Measurements from ENCODE around the gene KRTAP2-2.
"Not testable (repeated sequence)": the region's sequence is repeated elsewhere in the genome, so short reads cannot be mapped to it uniquely, and the experiment has no call there.

Gene KRTAP2-2

DNA sequence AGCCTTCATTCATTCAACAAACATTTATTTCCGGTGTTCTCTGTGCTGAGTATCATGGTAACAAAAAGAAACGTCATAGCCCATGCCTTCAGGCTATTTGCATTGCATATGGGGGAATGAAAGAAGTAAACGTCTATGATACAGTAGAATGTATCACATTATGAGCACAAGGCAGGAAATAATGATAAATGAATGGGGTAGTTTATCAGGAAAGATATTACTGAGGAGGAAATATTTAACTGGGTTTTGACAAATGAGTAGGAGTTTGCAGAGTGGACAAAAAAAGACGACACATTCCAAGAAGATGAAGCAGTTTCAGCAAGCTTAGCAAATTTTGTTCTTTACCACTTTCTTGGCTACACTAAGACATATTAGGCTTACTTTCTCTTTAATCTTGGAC is 27.6 kb upstream of the KRTAP2-2 start:
- no peak for FAIRE-seq

DNA sequence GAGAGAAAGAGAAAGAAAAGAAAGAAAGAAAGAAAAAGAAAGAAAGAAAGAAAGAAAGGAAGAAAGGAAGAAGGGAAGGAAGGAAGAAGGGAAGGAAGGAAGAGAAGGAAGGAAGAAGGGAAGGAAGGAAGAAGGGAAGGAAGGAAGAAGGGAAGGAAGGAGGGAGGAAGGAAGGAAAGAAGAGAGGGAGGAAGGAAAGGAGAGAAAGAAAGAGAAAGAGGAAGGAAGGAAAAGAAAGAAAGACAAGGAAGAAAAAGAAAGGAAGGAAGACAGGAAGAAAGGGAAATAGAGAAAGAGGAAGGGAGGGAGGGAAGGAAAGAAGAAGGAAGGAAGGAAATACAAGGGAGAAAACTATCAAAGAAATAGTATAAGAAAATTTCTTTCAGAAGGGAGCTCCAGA is 21.8 kb upstream of the KRTAP2-2 start:
- TF ChIP-seq POLR2A (IDR thresholded peaks at IDR 0.05; ENCODE audit: low read depth, low read length), result no peak
- TF ChIP-seq SPI1 (IDR thresholded peaks at IDR 0.05; ENCODE audit: low read depth, low read length), result no peak
- no peak for TF ChIP-seq PAX5 (IDR thresholded peaks at IDR 0.05; ENCODE audit: insufficient read depth, low read length, severe bottlenecking)
- TF ChIP-seq POLR2AphosphoS5 (IDR thresholded peaks at IDR 0.05; ENCODE audit: low read depth, low read length), result no peak
- TF ChIP-seq POU2F2 (IDR thresholded peaks at IDR 0.05; ENCODE audit: low read depth, low read length), result no peak
- TF ChIP-seq TAF1 (IDR thresholded peaks at IDR 0.05; ENCODE audit: low read depth, low read length), result no peak
- no peak for FAIRE-seq

More for the DNA sequence above, 27.6 kb upstream of the KRTAP2-2 start:
- TF ChIP-seq SPI1 (IDR thresholded peaks at IDR 0.05; ENCODE audit: low read depth, low read length) (no peak), POLR2AphosphoS5 (IDR thresholded peaks at IDR 0.05; ENCODE audit: low read depth, low read length) (no peak), POLR2A (IDR thresholded peaks at IDR 0.05; ENCODE audit: low read depth, low read length) (no peak), TAF1 (IDR thresholded peaks at IDR 0.05; ENCODE audit: low read depth, low read length) (no peak), PAX5 (IDR thresholded peaks at IDR 0.05; ENCODE audit: insufficient read depth, low read length, severe bottlenecking) (no peak), POU2F2 (IDR thresholded peaks at IDR 0.05; ENCODE audit: low read depth, low read length) (no peak)
- no peak for DNase-seq (ENCODE audit: insufficient read length, low spot score)

DNA sequence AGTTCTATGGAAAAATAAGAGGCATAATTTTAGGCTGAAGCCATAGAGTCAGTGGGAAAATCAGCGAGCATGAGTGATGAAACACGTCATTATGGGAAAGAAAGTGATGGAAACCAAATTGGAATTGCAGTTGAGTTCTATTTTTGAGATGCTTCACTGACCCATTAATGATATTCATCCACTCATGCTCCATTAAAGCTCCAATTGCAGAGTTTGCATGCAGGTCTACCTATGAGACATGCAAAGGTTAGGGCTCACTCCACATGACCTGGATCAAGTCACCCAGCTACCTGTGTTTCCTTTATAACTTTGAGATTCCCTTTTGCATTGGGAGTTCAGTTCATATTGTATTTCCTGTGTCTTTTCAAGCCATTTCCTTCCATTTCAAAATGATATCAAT is 18.6 kb upstream of the KRTAP2-2 start:
- no peak for TF ChIP-seq POLR2AphosphoS5 (IDR thresholded peaks at IDR 0.05; ENCODE audit: low read depth, low read length)
- TF ChIP-seq SPI1 (IDR thresholded peaks at IDR 0.05; ENCODE audit: low read depth, low read length), result no peak
- TF ChIP-seq PAX5 (IDR thresholded peaks at IDR 0.05; ENCODE audit: insufficient read depth, low read length, severe bottlenecking), result no peak
- TF ChIP-seq TAF1 (IDR thresholded peaks at IDR 0.05; ENCODE audit: low read depth, low read length), result no peak
- TF ChIP-seq POLR2A (IDR thresholded peaks at IDR 0.05; ENCODE audit: low read depth, low read length), result no peak
- no peak for TF ChIP-seq POU2F2 (IDR thresholded peaks at IDR 0.05; ENCODE audit: low read depth, low read length)
- DNase-seq (ENCODE audit: insufficient read length, low spot score) (no peak), FAIRE-seq (no peak)

More for the DNA sequence above, 21.8 kb upstream of the KRTAP2-2 start:
- DNase-seq (ENCODE audit: insufficient read length, low spot score), result no peak

DNA sequence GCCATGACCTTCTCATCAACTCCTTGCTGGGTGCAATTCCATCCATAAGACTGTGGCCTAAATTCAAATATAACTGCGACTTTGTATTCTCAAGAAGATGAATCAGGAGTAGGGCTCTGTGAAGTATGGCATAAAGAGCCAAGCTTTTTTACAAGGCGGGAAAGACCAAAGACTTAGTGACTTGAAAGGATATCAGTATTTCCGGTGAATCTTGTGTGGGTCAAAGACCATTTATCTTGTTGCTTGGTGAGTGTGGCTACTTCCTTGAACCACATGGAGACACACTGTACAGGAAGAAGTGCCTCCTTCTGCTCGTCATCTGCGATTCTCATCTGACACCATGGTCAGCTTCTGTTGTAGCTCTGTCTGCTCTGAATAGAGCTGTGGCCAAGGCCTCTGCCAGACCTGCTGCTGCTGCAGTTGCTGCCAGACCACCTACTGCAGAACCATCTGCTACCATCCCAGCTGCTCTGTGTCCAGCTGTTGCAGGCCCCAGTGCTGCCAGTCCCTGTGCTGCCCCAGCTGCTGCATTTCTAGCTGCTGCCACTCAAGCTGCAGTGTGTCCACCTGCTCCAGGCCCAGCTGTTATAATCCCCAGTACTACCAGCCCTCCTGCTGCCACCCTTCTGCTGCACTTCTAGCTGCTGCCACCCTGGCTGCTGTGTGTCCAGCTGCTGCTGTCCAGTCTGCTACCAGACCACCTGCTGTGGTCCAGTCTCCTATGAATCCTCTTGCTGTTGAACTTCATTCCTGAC is 16.8 kb upstream of the KRTAP2-2 start:
- DNase-seq (ENCODE audit: insufficient read length, low spot score) (no peak), FAIRE-seq (no peak)
- TF ChIP-seq PAX5 (IDR thresholded peaks at IDR 0.05; ENCODE audit: insufficient read depth, low read length, severe bottlenecking), result no peak
- no peak for TF ChIP-seq SPI1 (IDR thresholded peaks at IDR 0.05; ENCODE audit: low read depth, low read length)
- no peak for TF ChIP-seq POU2F2 (IDR thresholded peaks at IDR 0.05; ENCODE audit: low read depth, low read length)
- no peak for TF ChIP-seq POLR2AphosphoS5 (IDR thresholded peaks at IDR 0.05; ENCODE audit: low read depth, low read length)
- TF ChIP-seq POLR2A (IDR thresholded peaks at IDR 0.05; ENCODE audit: low read depth, low read length), result no peak
- TF ChIP-seq TAF1 (IDR thresholded peaks at IDR 0.05; ENCODE audit: low read depth, low read length), result no peak

DNA sequence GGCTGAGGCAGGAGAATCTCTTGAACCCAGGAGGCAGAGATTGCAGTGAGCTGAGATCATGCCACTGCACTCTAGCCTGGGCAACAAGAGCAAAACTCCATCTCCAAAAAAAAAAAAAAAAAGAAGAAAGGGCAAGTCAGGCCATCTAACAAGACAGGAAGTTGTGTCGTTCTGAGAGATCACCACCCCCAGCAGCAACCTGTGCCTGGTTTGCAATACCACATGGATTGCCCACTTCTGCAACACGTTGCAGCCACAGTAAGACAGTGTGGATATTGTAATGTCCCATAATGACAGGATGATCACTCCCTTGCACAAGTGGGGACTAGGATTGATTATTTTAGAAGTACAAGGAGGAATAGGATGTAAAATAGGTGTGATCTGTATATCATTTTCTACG is 14.0 kb upstream of the KRTAP2-2 start:
- FAIRE-seq, result no peak
- TF ChIP-seq POU2F2 (IDR thresholded peaks at IDR 0.05; ENCODE audit: low read depth, low read length), result no peak
- TF ChIP-seq SPI1 (IDR thresholded peaks at IDR 0.05; ENCODE audit: low read depth, low read length), result no peak
- no peak for TF ChIP-seq POLR2A (IDR thresholded peaks at IDR 0.05; ENCODE audit: low read depth, low read length)
- TF ChIP-seq PAX5 (IDR thresholded peaks at IDR 0.05; ENCODE audit: insufficient read depth, low read length, severe bottlenecking), result no peak
- no peak for TF ChIP-seq POLR2AphosphoS5 (IDR thresholded peaks at IDR 0.05; ENCODE audit: low read depth, low read length)
- no peak for TF ChIP-seq TAF1 (IDR thresholded peaks at IDR 0.05; ENCODE audit: low read depth, low read length)
- DNase-seq (ENCODE audit: insufficient read length, low spot score), result no peak

DNA sequence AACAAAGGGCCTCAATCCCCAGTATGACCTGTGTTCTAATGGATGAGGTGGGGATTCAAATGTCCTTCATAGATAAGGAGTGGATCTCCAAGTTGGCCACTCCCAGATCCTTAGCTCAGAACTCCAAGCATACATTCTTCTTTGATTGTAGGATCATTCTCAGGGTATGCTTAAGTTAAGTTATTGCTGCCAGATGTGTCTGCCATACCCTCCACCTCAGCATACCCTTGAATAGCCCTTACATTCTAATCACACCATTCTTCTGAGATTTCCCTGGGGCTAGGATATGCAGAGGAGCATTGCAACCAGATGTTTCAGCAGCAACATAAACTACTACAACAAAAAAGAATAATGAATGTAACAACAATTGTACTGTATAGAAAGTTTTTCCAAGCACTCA is 12.3 kb upstream of the KRTAP2-2 start:
- FAIRE-seq, result no peak

DNA sequence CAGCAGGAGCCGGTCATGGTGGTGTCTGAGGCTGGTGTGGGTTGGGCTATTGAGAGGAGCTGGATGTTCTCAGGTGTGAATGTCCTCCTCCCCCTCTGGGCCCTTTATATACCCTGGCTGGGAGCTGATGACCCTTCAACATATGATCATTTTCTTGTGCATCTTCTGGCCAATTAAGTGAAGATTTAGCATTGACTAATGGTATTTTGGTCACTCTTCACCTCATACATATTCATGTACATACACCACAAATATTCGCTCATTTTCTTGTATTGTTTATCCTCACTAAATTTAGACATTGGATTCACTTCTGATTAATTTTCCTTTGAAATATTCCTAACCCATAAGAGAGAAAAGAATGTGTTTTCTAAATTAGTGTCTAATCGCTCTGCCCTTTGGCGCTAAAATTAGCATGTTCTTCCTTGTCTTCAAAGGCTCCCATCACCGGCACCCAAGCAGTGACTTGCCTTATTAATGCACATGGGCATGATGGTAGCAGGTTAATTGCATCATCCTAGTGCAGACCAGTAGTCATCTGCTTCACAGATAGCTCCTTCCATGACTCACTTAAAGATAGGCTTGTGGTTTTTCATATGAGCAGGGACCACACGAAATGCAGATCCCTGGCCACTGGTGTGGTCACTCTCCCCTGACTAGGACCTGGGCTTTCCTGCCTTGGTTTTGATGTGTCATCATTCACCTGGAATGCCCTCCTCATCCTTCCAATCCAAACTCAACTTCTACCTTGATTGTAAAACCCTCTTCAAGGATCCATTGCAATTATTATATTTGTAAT is 11.0 kb upstream of the KRTAP2-2 start, which contains the start of gene KRTAP2-4:
TSS of gene KRTAP2-4 (minus strand) at position 51 of the 796 bp plus-strand sequence. CDS start at position 17, 34 bp downstream.
- no peak for TF ChIP-seq TAF1 (IDR thresholded peaks at IDR 0.05; ENCODE audit: low read depth, low read length)
- no peak for TF ChIP-seq POLR2A (IDR thresholded peaks at IDR 0.05; ENCODE audit: low read depth, low read length)
- no peak for TF ChIP-seq SPI1 (IDR thresholded peaks at IDR 0.05; ENCODE audit: low read depth, low read length)
- no peak for TF ChIP-seq PAX5 (IDR thresholded peaks at IDR 0.05; ENCODE audit: insufficient read depth, low read length, severe bottlenecking)
- no peak for TF ChIP-seq POU2F2 (IDR thresholded peaks at IDR 0.05; ENCODE audit: low read depth, low read length)
- TF ChIP-seq POLR2AphosphoS5 (IDR thresholded peaks at IDR 0.05; ENCODE audit: low read depth, low read length), result no peak
- no peak for DNase-seq (ENCODE audit: insufficient read length, low spot score)
- no peak for FAIRE-seq

More for the DNA sequence above, 12.3 kb upstream of the KRTAP2-2 start:
- TF ChIP-seq POU2F2 (IDR thresholded peaks at IDR 0.05; ENCODE audit: low read depth, low read length), result no peak
- no peak for TF ChIP-seq POLR2AphosphoS5 (IDR thresholded peaks at IDR 0.05; ENCODE audit: low read depth, low read length)
- TF ChIP-seq POLR2A (IDR thresholded peaks at IDR 0.05; ENCODE audit: low read depth, low read length), result no peak
- no peak for TF ChIP-seq PAX5 (IDR thresholded peaks at IDR 0.05; ENCODE audit: insufficient read depth, low read length, severe bottlenecking)
- TF ChIP-seq TAF1 (IDR thresholded peaks at IDR 0.05; ENCODE audit: low read depth, low read length), result no peak
- DNase-seq (ENCODE audit: insufficient read length, low spot score), result no peak

DNA sequence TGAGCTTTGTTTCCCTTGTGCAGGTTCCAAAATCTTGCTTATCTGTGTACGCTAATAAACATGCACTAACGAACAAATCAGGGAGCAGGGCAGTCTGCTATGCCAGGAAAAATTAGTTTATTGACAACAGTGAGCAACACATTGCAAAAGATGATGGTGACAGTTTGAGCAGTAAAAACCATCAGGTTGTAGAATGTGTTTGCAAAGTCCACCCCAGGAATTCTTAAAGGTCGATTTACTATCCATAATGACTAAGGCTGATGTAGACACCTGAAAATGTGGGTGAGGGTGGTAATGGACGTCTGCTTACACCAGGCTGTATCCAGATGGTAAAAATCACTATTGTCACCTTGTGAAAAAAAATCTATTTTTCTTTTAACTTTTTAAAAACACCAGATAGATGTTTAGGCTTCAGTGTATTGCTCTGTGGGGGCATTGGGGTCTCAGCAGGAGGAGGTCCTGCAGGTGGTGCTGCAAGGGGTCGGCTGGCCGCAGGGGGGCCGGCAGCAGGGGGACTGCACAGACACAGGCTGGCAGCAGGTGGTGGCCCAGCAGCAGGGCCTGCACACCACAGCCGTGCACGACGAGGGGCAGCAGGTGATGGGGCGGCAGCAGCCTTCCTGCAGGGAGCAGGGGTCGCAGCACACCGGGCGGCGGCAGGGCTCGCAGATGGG is 10.1 kb upstream of the KRTAP2-2 start:
- FAIRE-seq; DNase-seq (ENCODE audit: insufficient read length, low spot score): not testable (repeated sequence)

DNA sequence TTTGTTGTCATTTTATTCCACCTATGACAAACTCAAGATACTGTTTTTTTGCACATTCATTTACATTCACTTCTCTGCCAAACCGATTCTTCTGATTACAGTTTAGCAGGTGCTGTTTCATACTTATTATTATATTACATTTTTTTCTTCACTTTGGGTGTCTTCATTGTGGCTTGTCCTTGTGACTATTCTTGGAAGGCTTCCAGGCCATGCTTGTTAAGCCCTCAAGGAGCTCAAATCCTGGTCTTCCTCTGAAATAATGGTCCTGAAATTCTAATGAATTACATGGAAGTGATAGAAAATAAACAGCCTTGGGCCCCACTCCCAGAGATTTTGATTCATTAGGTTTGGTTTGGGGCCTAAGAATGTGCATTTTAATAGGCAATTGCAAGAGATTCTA is 9.3 kb upstream of the KRTAP2-2 start:
- no peak for TF ChIP-seq POLR2A (IDR thresholded peaks at IDR 0.05; ENCODE audit: low read depth, low read length)
- no peak for TF ChIP-seq POU2F2 (IDR thresholded peaks at IDR 0.05; ENCODE audit: low read depth, low read length)
- no peak for TF ChIP-seq TAF1 (IDR thresholded peaks at IDR 0.05; ENCODE audit: low read depth, low read length)
- TF ChIP-seq POLR2AphosphoS5 (IDR thresholded peaks at IDR 0.05; ENCODE audit: low read depth, low read length), result no peak
- no peak for TF ChIP-seq SPI1 (IDR thresholded peaks at IDR 0.05; ENCODE audit: low read depth, low read length)
- no peak for TF ChIP-seq PAX5 (IDR thresholded peaks at IDR 0.05; ENCODE audit: insufficient read depth, low read length, severe bottlenecking)
- DNase-seq (ENCODE audit: insufficient read length, low spot score) (no peak), FAIRE-seq (no peak)

Data from GM12891 (cell line).